Fibroblast of lung (primary cell): ENCODE results near the gene CEP41.

ENCODE experiments used
- EZH2 ChIP-seq: IDR thresholded peaks from 2 replicates; pipeline ENCODE4 v1.5.1; 2012; ENCODE audit warnings: low read length, control low read depth, mild to moderate bottlenecking; ENCODE audit errors: missing control alignments
- TF ChIP-seq, protein P1 (sequence below), 2 donors: IDR thresholded peaks in 1 of 2; conservative IDR thresholded peaks in 1 of 2; 1 replicate in 1 of 2; 2 replicates in 1 of 2; pipeline ENCODE4 v1.5.1; 2011 to 2012; ENCODE audit warnings: low read length in 2 of 2, control low read depth in 1 of 2, inconsistent platforms in 1 of 2, low read depth in 1 of 2, mild to moderate bottlenecking in 1 of 2

DNA sequence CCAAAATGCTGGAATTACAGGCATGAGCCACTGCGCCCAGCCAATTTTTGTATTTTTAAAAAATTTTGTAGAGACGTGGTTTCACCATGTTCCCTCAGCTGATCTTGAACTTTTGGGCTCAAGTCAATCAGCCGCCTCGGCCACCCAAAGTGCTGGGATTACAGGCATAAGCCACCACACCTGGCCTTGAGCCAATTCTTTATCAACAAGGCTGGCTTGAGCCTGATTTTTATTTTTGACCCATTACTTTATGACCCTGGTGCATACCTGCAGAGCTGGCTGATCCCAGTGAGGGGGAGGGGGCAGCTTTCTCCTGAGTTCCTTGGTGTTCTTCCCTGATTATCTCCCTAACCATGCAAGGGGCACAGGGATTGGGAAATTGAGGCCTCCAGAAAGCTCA, 76.4 kb downstream of the CEP41 start:
- TF ChIP-seq, protein P1, sequence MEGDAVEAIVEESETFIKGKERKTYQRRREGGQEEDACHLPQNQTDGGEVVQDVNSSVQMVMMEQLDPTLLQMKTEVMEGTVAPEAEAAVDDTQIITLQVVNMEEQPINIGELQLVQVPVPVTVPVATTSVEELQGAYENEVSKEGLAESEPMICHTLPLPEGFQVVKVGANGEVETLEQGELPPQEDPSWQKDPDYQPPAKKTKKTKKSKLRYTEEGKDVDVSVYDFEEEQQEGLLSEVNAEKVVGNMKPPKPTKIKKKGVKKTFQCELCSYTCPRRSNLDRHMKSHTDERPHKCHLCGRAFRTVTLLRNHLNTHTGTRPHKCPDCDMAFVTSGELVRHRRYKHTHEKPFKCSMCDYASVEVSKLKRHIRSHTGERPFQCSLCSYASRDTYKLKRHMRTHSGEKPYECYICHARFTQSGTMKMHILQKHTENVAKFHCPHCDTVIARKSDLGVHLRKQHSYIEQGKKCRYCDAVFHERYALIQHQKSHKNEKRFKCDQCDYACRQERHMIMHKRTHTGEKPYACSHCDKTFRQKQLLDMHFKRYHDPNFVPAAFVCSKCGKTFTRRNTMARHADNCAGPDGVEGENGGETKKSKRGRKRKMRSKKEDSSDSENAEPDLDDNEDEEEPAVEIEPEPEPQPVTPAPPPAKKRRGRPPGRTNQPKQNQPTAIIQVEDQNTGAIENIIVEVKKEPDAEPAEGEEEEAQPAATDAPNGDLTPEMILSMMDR (conservative IDR thresholded peaks at IDR 0.05 in 1 of 2, IDR thresholded peaks at IDR 0.05 in 1 of 2; ENCODE audit: low read depth in 1 of 2, low read length in 2 of 2), result no peak
- no peak for TF ChIP-seq EZH2
